Liver (tissue), 9 donors: ENCODE measurements around the gene RANBP17. TPM values are rescaled to one million over a fixed set of nuclear protein-coding genes. Genes with fewer than 3 reads are reported as not detected.
A peak's percentile ranks its signal among the peaks of the same experiment; 100 is the strongest.

ENCODE experiments used
- DNase-seq: peaks from one replicate; pipeline ENCODE4 v3.0.0-alpha.2; 2017; ENCODE audit warnings: low spot score
- H3K27ac ChIP-seq, 2 donors: one replicate each; pipeline ENCODE4 v1.7.0; 2013; ENCODE audit warnings: inconsistent platforms in 2 of 2, low read length in 2 of 2, control low read depth in 1 of 2, low read depth in 1 of 2, mild to moderate bottlenecking in 1 of 2
- H3K27me3 ChIP-seq, 4 donors: one replicate each; pipeline versions ENCODE4 v1.6.1 to v1.7.0; 2013; ENCODE audit warnings: low read length in 3 of 4, inconsistent platforms in 1 of 4, mild to moderate bottlenecking in 1 of 4, moderate library complexity in 1 of 4; ENCODE audit not compliant: control insufficient read depth in 4 of 4, insufficient read depth in 4 of 4
- H3K36me3 ChIP-seq, 4 donors: one replicate each; pipeline versions ENCODE4 v1.6.1 to v1.7.0; 2013; ENCODE audit warnings: low read length in 3 of 4, mild to moderate bottlenecking in 3 of 4, low read depth in 1 of 4, moderate library complexity in 1 of 4; ENCODE audit not compliant: control insufficient read depth in 4 of 4, insufficient read depth in 3 of 4
- H3K4me1 ChIP-seq, 4 donors: one replicate each; pipeline versions ENCODE4 v1.6.1 to v1.7.0; 2013; ENCODE audit warnings: low read length in 3 of 4, mild to moderate bottlenecking in 3 of 4, moderate library complexity in 1 of 4; ENCODE audit not compliant: control insufficient read depth in 4 of 4, insufficient read depth in 4 of 4
- H3K4me3 ChIP-seq, 3 donors: one replicate each; pipeline versions ENCODE4 v1.6.1 to v1.7.0; 2013; ENCODE audit warnings: low read length in 3 of 3, control low read depth in 1 of 3, low read depth in 1 of 3, mild to moderate bottlenecking in 1 of 3
- H3K9ac ChIP-seq, 2 donors: one replicate each; pipeline ENCODE4 v1.7.0; 2013; ENCODE audit warnings: low read length in 2 of 2, mild to moderate bottlenecking in 2 of 2, moderate library complexity in 2 of 2, control low read depth in 1 of 2, low read depth in 1 of 2
- H3K9me3 ChIP-seq, 4 donors: one replicate each; pipeline versions ENCODE4 v1.6.1 to v1.7.0; 2013; ENCODE audit warnings: low read length in 3 of 4; ENCODE audit not compliant: control insufficient read depth in 4 of 4
- EGR1 ChIP-seq, 2 donors: IDR thresholded peaks; 2 replicates each; pipeline ENCODE4 v1.6.1; 2016 to 2018; ENCODE audit warnings: antibody characterized with exemption in 2 of 2, low read depth in 2 of 2
- HNF4G ChIP-seq: IDR thresholded peaks from 2 replicates; pipeline ENCODE4 v1.6.1; 2016; ENCODE audit warnings: antibody characterized with exemption
- RAD21 ChIP-seq, 2 donors: IDR thresholded peaks; 2 replicates each; pipeline ENCODE4 v1.6.1; 2016; ENCODE audit warnings: antibody characterized with exemption in 2 of 2, mild to moderate bottlenecking in 2 of 2
- SP1 ChIP-seq: IDR thresholded peaks from 2 replicates; pipeline ENCODE4 v1.6.1; 2018; ENCODE audit warnings: antibody characterized with exemption, mild to moderate bottlenecking
- TAF1 ChIP-seq: conservative IDR thresholded peaks from 2 replicates; pipeline ENCODE4 v1.6.1; 2016; ENCODE audit warnings: antibody characterized with exemption, mild to moderate bottlenecking
- YY1 ChIP-seq: IDR thresholded peaks from 2 replicates; pipeline ENCODE4 v1.6.1; 2016; ENCODE audit warnings: antibody characterized with exemption, mild to moderate bottlenecking
- WGBS: extraction: QIAGEN DNeasy Blood & Tissue Kit; methylation state at CpG from one replicate; pipeline ENCODE4 v1.1.7; 2013; 5-methylcytosine and 5-hydroxymethylcytosine counted together
- polyA plus RNA-seq, 2 donors: library from polyadenylated mRNA; stranded (reverse) in 1 of 2; unstranded in 1 of 2; fragments of 200-250 nt in 1 of 2; fragments of >200 nt in 1 of 2; fragmentation: Nextera tagmentation in 1 of 2; extraction: Ambion mirVana in 1 of 2; gene quantifications; one replicate each; pipeline versions ENCODE4 v1.2.1 to v1.2.3, GENCODE V29; 2013 to 2015
- total RNA-seq, 2 donors: library from RNA; depleted of rRNA; stranded (reverse); fragments of >200 nt; gene quantifications; one replicate each; pipeline ENCODE4 v1.2.3, GENCODE V29; 2014
- TF ChIP-seq, protein P1 (sequence below): IDR thresholded peaks from 2 replicates; pipeline ENCODE4 v1.6.1; 2016; ENCODE audit warnings: antibody characterized with exemption
- TF ChIP-seq, protein P2 (sequence below): fragments of 150-350 bp; IDR thresholded peaks from 2 replicates; pipeline ENCODE4 v1.5.1; 2017; ENCODE audit warnings: improper control_type of control experiment, low read depth, low read length; ENCODE audit not compliant: missing input control
- donor health status: healthy.
- donor health status: healthy.
- donor health status: healthy.
- donor health status: healthy.
- donor health status: healthy.

Gene RANBP17
- total and polyA plus RNA-seq, 4 donors = 0.83 to 10.8 (median 7.9) TPM

DNA sequence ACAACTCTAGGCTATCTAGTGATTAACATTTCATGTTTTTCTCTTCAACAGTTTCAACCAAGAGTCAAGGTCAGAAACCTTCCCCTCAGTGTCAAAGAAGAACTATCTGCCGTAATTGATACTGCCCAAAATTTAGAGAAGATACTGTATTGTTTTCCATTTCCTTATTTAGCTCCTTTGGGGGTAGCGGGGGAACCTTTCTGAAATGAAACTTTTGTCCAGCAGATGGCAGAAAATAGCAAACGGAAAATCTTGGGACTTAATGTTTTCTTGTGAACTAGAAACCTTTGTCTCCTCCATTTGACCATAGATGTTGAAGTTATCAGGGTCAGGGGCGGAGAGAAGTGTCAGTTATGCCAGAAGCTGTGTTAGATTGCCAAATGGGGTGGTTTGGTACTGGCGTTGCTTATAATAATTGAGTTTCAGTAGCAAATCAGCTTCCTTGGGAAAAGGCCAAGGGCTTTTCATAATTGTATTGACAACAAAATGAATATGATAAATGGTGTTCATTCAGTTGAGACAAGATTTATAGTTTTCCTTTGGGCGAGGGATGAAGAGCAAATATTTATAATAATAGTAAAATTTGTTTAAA lies 345.5 kb downstream of the RANBP17 start:
- Histone ChIP-seq H3K27me3 (no peaks in the 10 kb centered on the region), H3K4me1 (no peaks in the 10 kb centered on the region), H3K9me3 (no peaks in the 10 kb centered on the region), H3K36me3 (no peaks in the 10 kb centered on the region), H3K4me3 (no peak overlapping the region), H3K27ac (no peak overlapping the region), H3K9ac (no peak overlapping the region)
- WGBS = 49% methylated on average over 6 of the region's 6 CpGs
- TF ChIP-seq RAD21 (IDR thresholded peaks at IDR 0.05) (peak; percentile 68 to 75), YY1 (no peak)
- TF ChIP-seq, protein P1, sequence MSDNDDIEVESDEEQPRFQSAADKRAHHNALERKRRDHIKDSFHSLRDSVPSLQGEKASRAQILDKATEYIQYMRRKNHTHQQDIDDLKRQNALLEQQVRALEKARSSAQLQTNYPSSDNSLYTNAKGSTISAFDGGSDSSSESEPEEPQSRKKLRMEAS = no peak
- TF ChIP-seq, protein P2, sequence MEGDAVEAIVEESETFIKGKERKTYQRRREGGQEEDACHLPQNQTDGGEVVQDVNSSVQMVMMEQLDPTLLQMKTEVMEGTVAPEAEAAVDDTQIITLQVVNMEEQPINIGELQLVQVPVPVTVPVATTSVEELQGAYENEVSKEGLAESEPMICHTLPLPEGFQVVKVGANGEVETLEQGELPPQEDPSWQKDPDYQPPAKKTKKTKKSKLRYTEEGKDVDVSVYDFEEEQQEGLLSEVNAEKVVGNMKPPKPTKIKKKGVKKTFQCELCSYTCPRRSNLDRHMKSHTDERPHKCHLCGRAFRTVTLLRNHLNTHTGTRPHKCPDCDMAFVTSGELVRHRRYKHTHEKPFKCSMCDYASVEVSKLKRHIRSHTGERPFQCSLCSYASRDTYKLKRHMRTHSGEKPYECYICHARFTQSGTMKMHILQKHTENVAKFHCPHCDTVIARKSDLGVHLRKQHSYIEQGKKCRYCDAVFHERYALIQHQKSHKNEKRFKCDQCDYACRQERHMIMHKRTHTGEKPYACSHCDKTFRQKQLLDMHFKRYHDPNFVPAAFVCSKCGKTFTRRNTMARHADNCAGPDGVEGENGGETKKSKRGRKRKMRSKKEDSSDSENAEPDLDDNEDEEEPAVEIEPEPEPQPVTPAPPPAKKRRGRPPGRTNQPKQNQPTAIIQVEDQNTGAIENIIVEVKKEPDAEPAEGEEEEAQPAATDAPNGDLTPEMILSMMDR = peak; percentile 41
- DNase-seq = no peak

DNA sequence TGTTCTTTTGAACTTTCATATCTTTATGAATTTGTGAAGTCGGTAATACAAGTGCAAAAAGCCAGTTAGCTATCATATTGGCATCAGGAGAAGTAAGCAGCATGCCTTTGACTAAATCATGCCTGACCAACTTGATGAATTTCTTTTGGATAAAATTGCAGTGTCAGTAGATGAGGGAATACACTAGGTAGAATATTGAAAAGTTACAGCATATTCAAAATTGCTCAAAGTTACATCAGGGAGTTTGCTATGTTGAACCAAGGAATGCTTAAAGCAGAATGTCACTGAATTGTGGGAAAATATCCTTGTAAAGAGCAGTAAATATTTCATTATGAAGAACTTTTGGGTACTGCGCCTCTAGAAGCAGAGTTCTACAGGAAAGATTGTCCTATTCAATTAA lies 360.1 kb downstream of the RANBP17 start:
- H3K4me1 ChIP-seq = no peaks in the 10 kb centered on the region
- no peak overlapping the region for H3K9ac ChIP-seq
- H3K27me3 ChIP-seq = no peaks in the 10 kb centered on the region
- H3K36me3 ChIP-seq = no peaks in the 10 kb centered on the region
- H3K9me3 ChIP-seq = no peaks in the 10 kb centered on the region
- TF ChIP-seq HNF4G = no peak
- TF ChIP-seq, protein P2 = no peak
- TF ChIP-seq SP1 = no peak
- TF ChIP-seq TAF1 = no peak
- 94% methylated on average over 2 of the region's 2 CpGs for WGBS
- no peak overlapping the region for H3K4me3 ChIP-seq
- DNase-seq = no peak
- no peak overlapping the region for H3K27ac ChIP-seq

DNA sequence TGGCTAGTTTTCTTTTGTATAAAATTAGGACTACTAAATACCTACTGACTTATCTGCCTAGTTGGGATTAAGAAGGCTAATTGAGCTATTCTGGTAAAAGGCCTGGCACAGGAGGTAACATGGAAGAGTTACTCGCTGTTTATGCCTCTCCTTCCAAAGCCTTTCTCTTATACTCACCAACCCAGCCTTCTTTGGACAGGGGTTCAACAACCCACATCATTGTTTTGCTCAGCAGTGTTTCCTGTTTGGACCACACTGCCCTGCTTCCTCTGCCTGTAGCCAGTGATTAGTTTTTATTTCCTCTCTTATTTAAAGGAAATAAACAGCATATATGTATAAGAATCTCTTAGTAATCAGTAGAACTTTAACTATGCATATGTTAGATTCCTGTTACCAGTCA lies 362.1 kb downstream of the RANBP17 start:
- DNase-seq = no peak
- Histone ChIP-seq H3K9ac (no peak overlapping the region), H3K4me1 (no peaks in the 10 kb centered on the region), H3K36me3 (no peaks in the 10 kb centered on the region), H3K27me3 (no peaks in the 10 kb centered on the region), H3K9me3 (no peaks in the 10 kb centered on the region), H3K27ac (no peak overlapping the region), H3K4me3 (no peak overlapping the region)
- WGBS = 80% methylated on average over 1 of the region's 1 CpG
- TF ChIP-seq HNF4G = no peak
- TF ChIP-seq EGR1 (IDR thresholded peaks at IDR 0.05; ENCODE audit: low read depth in 2 of 2) = no peak
